Limb (tissue), 2 donors: Measurements from ENCODE around the gene CRMP1.

Source experiments
- DNase-seq, 2 donors: peaks; one replicate each; pipeline ENCODE4 v3.0.0-alpha.2; 2016; ENCODE audit errors: extremely low spot score in 2 of 2

CRMP1 gene

GRCh38 chr4:5921101-5921980 lies 28.5 kb upstream of the CRMP1 start:
- no peak for DNase-seq

- DNase-seq = no peak
These were observed 26.7 kb upstream of the CRMP1 start for GRCh38 chr4:5919571-5919970.

DNA sequence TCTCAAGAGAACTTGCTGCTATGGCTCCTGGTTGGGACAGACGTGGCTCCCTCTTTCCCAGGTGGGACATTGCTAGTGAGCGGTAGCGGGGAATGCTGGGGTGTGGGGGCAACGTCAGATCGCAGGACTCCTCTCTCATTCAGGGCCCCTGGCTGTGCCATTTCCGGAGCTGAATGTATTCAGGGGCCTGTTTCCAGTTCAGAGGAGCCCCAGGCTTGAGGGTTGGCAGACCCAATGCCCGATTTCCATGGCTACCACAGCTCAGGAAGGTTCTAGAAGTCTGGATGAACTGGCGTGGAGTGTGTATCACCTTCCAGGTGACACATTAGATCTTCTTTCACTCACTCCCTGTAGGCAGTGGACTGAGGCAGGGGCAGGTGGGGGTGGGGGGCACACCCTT lies 26.2 kb upstream of the CRMP1 start:
- no peak for DNase-seq

GRCh38 chr4:5918331-5918985 lies 25.6 kb upstream of the CRMP1 start:
- no peak for DNase-seq

DNA sequence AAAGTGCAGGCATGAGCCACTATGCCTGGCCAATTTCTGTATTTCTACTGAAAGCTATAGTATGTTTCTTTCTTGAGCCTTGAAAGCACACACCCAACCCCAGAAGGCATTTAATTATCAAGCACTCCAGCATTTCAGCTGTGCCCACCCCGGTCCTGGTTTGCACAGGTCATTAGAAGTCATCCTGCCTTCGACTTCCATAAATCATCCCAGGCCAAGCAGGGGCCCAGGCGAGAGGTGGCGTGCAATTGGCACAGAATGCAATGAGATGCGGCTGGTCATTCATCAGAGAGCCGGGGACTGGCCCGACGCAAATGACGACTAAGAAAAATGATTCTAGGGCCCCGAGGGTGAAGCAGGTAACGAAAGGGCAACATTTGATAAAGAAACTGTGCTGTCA lies 24.8 kb upstream of the CRMP1 start:
- no peak for DNase-seq

GRCh38 chr4:5916229-5916628 lies 23.3 kb upstream of the CRMP1 start:
- DNase-seq = no peak

DNA sequence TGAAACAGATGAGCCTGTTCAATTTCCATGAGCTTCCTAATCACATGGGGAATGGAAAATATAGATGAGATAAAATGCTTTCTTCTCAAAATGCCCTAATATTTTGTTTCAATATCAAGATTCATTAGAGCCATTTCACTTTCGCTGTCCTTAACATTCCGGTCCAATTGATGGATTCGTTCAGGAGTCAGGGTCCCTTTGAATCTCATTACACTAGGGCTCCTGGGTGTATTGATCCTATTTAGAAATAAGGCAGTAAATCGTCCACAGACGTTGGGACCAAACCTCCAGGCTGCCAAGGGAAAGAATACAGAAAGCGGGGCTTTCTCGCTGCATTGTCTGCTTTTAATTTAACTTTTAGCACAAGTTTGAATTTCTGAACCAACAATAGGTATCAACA lies 20.6 kb upstream of the CRMP1 start:
- no peak for DNase-seq

DNA sequence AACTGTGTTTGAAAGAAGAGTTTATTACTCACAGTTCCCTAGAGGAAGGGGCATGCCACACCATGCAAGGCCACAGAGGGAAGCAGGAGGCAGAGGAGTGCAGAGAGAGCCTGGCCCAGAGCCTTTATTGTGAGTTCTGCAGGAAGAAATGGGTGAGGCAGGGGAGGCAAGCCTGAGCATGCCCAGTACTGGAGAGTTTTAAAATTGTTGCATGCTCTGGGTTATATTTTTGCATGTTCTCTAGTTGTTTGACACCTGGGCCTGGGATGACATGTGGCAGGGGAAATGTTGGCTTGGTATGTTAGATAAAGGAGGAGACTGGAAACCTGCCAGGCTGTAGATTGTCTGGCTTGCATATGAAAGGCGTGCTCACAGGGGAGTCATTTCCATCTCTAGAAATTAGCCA lies 19.7 kb upstream of the CRMP1 start:
- no peak for DNase-seq

- DNase-seq = no peak
These were observed 16.1 kb upstream of the CRMP1 start for GRCh38 chr4:5908876-5909427.

GRCh38 chr4:5906191-5906590 lies 13.3 kb upstream of the CRMP1 start:
- no peak for DNase-seq

GRCh38 chr4:5905714-5906113 lies 12.8 kb upstream of the CRMP1 start:
- DNase-seq = no peak

DNA sequence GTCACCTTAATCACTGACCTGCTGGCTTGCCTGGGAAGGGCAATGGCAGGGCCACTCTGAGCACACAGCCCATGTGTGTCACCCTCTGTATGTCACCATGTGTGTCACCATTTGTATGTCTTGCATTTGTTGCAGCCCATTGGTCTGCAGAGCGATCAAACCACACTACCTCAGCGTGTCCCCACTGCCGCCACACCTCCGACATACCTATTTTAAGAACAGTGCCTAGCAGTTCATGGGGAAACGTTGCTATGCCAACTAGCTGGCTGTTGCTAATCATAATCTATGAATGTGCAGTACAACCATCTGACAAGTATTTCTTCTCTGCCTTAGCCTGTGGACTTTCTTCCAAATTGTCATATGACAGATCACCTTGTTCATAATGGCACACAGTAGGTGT lies 8.0 kb upstream of the CRMP1 start:
- no peak for DNase-seq

DNA sequence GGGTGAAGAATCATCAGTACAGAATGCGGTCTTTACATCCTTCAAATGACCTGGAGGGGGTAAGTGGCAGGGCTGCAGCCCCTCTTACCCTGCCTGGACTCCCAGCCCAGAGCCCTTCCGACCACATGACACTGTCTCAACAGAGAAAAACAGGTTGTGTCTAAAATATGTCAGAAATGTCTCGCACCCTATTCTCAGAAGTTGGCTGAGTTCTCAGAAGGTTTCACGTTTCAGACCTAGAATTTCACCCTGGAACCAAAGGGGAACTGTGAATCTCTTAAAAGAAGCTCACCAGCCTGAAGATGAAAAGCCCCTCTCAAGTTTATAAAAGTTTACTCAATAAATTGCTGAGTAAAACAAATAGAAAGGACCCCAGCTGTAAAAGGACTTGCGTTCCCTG lies 7.0 kb upstream of the CRMP1 start:
- no peak for DNase-seq

DNA sequence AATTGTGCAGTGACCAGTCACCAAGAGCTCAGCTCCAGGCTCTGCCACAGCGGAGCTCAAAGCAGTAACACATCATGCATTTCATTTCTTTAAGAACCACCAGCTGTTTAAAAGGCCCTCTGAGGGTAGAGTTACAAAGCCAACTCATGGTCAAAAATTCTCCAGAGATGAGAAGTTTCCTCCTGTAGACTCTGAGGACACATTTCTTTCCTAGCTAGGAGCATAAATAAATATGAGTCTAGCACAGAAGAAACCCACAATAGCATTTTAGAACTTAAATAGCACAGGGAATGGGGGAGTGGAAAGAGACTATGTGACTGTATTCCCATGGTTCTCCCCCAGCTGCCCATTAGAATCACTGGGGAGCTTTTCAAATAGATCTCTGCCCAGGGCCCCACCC lies 6.5 kb upstream of the CRMP1 start:
- no peak for DNase-seq

DNA sequence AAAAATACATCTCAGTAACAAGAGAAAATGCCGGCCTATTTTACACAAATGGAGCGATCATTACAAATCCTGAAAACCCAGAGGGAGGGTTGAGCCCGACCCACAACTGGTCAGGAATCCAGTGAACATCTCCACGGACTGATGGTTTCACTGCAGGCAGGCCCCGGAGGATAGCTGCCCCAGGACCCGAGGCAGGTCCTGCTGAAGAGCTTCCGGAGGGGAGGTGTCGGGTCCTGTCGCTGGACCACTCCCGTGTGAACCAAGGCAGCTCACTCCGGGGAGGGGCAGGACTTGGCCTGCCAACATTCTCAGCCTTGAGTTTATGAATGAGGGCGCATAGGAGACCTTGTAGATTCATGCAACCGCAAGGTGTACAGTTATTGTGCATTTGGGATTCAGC lies 4.8 kb upstream of the CRMP1 start:
- no peak for DNase-seq

DNA sequence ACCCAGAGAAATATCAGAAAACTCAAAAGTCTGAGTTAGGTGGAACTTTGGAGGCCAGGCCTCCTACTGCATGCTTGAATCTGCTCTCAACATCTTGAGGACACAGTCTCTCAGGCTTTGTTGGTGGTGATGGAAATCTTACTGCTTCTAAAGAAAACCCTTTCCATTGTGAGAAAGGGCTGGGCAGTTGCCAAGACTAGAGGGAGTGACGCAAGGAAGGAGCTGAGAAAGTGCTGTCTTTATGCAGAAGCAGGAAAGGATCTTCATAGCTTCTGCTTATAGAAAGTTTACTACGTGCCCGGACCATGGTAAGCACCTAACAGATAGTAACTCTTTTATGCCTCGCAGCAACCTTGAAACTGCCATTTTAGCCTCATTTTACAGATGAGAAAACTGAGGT lies 2.4 kb upstream of the CRMP1 start:
- DNase-seq = no peak

GRCh38 chr4:5894266-5894665 lies 1.4 kb upstream of the CRMP1 start:
- no peak for DNase-seq

GRCh38 chr4:5893591-5893990 lies 705 bp upstream of the CRMP1 start:
- DNase-seq = no peak

- DNase-seq = no peak
These were observed 423 bp downstream of the CRMP1 start for GRCh38 chr4:5892323-5893003.

GRCh38 chr4:5891563-5892322 lies 1.1 kb downstream of the CRMP1 start:
- DNase-seq = no peak

- DNase-seq = peak; percentile 31 to 82
These were observed 2.7 kb downstream of the CRMP1 start for GRCh38 chr4:5890063-5890727.
